ENCODE data around the gene FAM149A.

- TF ChIP-seq CTCF (IDR thresholded peaks at IDR 0.05) (no peak), POLR2A (IDR thresholded peaks at IDR 0.05) (no peak)
Observed at GRCh38 chr4:186202490-186203140, 98.1 kb downstream of the FAM149A start.
